Choroid plexus epithelial cell (primary cell): ENCODE measurements around the gene TSPAN32.

Experiments used
- DNase-seq: peaks from one replicate; pipeline ENCODE4 v3.0.0-alpha.2; 2010; ENCODE audit warnings: low read depth
- H3K4me3 ChIP-seq: 2 replicates; pipeline ENCODE4 v1.5.1; 2011; ENCODE audit warnings: low read depth, mild to moderate bottlenecking, control low read depth, low read length, moderate library complexity
- TF ChIP-seq, protein P1 (sequence below): conservative IDR thresholded peaks from 2 replicates; pipeline ENCODE4 v1.5.1; 2011; ENCODE audit warnings: low read depth, mild to moderate bottlenecking, control low read depth, inconsistent platforms, low read length, moderate library complexity

Gene TSPAN32

DNA sequence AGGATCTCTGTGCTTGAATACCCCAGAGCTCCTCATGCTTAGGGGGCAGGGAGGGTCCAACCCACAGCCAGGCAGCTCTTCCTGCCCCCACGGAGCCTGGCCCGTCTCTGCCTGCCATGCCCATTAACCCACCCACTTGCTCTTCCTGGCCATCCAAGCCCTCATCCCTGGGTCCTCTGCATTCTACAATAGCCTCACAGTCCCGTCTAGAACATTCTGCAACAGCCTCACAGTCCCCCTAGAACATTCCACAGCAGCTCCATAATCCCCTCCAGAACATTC is 15.1 kb downstream of the TSPAN32 start:
- TF ChIP-seq, protein P1, sequence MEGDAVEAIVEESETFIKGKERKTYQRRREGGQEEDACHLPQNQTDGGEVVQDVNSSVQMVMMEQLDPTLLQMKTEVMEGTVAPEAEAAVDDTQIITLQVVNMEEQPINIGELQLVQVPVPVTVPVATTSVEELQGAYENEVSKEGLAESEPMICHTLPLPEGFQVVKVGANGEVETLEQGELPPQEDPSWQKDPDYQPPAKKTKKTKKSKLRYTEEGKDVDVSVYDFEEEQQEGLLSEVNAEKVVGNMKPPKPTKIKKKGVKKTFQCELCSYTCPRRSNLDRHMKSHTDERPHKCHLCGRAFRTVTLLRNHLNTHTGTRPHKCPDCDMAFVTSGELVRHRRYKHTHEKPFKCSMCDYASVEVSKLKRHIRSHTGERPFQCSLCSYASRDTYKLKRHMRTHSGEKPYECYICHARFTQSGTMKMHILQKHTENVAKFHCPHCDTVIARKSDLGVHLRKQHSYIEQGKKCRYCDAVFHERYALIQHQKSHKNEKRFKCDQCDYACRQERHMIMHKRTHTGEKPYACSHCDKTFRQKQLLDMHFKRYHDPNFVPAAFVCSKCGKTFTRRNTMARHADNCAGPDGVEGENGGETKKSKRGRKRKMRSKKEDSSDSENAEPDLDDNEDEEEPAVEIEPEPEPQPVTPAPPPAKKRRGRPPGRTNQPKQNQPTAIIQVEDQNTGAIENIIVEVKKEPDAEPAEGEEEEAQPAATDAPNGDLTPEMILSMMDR: no peak
- DNase-seq: no peak
- no peak overlapping the region for H3K4me3 ChIP-seq

DNA sequence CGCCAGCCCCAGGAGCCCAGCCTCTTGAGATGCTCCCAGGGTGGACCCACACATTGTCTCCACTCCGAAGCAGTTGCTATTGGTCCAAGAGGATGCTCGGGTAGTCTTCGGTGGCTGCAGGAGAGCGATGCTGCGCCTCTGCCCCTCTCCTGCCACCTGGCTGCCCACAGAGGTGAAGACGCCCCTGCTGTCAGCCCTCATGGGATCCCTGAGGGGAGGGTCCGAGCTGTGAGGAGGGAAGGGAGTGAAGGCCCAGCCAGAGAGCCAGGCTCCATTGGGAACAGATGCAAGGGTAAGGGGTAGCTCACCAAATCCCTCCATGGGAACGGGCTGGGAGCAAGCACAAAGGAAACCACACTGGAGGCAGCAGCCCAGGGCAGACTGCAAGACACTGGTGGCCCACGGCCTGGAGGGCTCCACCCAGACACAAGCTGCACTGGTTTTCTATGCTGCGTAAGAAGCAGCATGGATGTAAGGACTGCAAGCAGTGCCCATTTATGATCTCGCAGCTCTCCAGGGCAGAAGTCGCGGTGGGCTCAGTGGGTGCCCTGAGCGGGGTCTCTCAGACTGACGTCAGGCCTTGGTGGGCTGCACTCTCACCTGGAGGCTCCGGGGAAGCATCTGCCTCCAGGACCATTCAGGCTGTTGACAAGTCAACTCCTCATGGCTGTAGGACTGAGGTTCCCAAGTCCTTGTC is 15.7 kb downstream of the TSPAN32 start:
- DNase-seq: no peak
- TF ChIP-seq, protein P1: no peak
- H3K4me3 ChIP-seq: no peak overlapping the region

DNA sequence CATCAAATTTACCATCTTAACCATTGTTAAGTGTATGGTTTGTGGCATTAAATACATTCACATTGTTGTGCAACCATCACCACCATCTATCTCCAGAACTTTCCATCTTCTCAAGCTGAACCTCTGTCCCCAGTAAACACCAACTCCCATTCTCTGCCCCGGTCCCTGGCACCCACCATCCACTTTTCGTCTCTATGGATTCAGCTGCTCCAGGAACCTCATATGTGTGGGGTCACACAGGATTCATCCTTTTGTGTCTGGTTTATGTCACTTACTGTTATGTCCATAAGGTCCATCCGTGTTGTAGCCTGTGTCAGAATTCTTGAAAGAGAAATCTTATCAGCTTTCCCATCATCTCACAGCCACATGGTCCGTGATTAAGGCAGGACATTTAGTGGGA is 16.3 kb downstream of the TSPAN32 start:
- H3K4me3 ChIP-seq: no peak overlapping the region
- no peak for DNase-seq
- TF ChIP-seq, protein P1: no peak

DNA sequence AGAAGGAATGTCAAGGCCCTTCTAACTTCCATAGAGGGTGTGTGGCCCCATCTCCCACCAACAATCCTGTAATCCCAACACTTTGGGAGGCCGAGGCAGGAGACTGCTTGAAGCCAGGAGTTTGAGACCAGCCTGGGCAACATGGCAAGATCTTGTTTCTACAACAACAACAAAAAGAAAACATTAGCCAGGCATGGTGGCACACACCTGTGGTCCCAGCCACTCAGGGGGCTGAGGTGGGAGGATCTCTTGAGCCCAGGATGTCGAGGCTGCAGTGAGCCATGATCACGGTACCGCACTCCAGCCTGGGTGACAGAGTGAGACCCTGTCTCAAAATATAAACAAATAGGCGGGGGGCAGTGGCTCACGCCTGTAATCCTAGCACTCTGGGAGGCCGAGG is 16.9 kb downstream of the TSPAN32 start:
- no peak for DNase-seq
- TF ChIP-seq, protein P1: no peak

DNA sequence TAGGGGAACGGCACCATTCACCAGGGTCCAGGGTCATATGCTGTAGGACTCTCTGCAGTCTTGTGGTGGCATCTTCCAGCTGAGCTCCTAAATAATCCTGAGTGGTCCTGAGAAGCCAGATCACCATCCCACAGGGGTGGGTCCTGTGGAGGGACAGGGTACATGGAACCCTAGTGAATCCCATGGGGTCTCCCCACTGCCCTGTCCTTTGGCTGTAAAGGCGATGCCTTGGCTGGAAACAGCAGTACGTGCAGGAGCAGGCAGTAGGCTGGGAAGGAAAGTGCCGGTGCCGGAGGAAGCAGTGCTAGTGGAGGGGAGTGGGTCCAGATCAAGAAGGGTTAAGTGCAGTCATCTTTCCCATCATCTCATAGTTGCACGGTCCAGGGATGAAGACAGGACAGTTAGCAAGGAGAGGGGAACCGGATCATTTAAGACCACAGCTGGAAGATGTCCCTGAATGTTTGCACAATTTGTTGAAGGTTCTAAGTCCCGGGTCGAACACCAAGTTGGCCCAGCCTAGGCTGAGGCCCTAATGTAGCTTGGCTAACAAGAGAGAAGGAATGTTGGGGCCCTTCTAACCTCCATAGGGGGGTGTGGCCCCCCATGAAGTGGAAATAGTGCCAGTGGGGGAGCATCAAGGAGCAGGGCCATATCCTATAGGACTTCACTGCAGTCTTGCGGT is 18.1 kb downstream of the TSPAN32 start:
- no peak for DNase-seq
- no peak overlapping the region for H3K4me3 ChIP-seq
- TF ChIP-seq, protein P1: no peak

More for the DNA sequence above, 16.9 kb downstream of the TSPAN32 start:
- no peak overlapping the region for H3K4me3 ChIP-seq

DNA sequence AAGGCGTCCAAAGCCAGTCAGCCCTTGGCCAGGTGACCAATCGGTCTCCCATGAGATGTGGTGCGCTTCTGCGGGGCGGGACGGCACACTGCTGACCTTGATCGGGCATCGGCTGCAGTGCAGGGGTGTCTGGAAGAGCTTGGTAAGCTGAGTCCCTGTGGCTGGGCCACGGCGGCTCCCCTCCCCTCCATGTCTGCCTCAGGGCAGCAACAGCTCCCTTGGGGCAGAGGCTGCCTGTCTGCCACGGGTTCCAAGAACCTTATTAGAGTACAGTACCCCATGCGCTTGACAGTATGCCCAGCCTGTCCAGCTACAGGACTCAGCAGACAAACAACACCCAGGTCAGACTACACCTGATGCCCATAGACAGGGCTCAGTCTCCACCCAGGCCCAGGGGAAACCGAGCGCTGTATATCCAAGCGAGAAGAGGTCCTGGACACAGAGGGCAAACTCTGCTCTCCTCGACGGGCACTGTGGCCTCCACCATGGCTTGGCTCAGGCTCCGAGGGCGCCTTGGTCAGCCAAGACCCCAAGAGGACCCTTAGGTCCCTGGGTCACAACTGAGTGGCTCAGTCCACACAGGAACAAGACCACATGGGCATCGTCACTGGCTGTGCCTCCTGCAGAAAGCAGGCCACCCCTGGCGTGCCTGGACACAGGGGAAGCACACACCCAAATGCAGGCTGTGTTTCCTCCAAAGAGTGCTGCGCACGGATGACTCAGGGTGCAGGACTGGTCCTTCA is 18.9 kb downstream of the TSPAN32 start:
- no peak for DNase-seq
- no peak overlapping the region for H3K4me3 ChIP-seq
- TF ChIP-seq, protein P1: no peak
